Measurements from ENCODE around the gene TLCD1. TPM values are rescaled to one million over a fixed set of nuclear protein-coding genes. Genes with fewer than 3 reads are reported as not detected.

The TLCD1 gene
- total RNA-seq, 1 donor from 2014 or later = 2.4 TPM

GRCh38 chr17:28733346-28733745, 7.3 kb upstream of the TLCD1 start:
- TF ChIP-seq CTCF (IDR thresholded peaks at IDR 0.05; ENCODE audit: unreplicated experiment) = no peak
- Mint-ChIP-seq H3K27ac (ENCODE audit: unreplicated experiment) (no peak overlapping the region), H3K4me3 (ENCODE audit: unreplicated experiment) (no peak overlapping the region), H3K9me3 (ENCODE audit: unreplicated experiment) (no peaks in the 10 kb centered on the region), H3K36me3 (ENCODE audit: low read depth, unreplicated experiment) (peaks cover 4% of the 10 kb centered on the region), H3K4me1 (ENCODE audit: unreplicated experiment) (no peaks in the 10 kb centered on the region), H3K27me3 (ENCODE audit: unreplicated experiment) (peaks cover 9% of the 10 kb centered on the region)
- DNase-seq (ENCODE audit: low spot score) = no peak

- no peak for DNase-seq (ENCODE audit: low spot score)
- Mint-ChIP-seq H3K27ac (ENCODE audit: unreplicated experiment) (peak overlapping the region; percentile 20), H3K27me3 (ENCODE audit: unreplicated experiment) (peaks cover 22% of the 10 kb centered on the region), H3K4me1 (ENCODE audit: unreplicated experiment) (peaks cover 7% of the 10 kb centered on the region), H3K4me3 (ENCODE audit: unreplicated experiment) (peak overlapping the region; percentile 72), H3K36me3 (ENCODE audit: low read depth, unreplicated experiment) (peaks cover 6% of the 10 kb centered on the region), H3K9me3 (ENCODE audit: unreplicated experiment) (no peaks in the 10 kb centered on the region)
- TF ChIP-seq CTCF (IDR thresholded peaks at IDR 0.05; ENCODE audit: unreplicated experiment) = no peak
Measured at GRCh38 chr17:28729950-28730330, 3.9 kb upstream of the TLCD1 start.

- TF ChIP-seq CTCF (IDR thresholded peaks at IDR 0.05; ENCODE audit: unreplicated experiment) = no peak
- H3K27me3 Mint-ChIP-seq (ENCODE audit: unreplicated experiment) = peaks cover 21% of the 10 kb centered on the region
- peaks cover 16% of the 10 kb centered on the region for H3K4me1 Mint-ChIP-seq (ENCODE audit: unreplicated experiment)
- peaks cover 18% of the 10 kb centered on the region for H3K36me3 Mint-ChIP-seq (ENCODE audit: low read depth, unreplicated experiment)
- peak; percentile 94 for DNase-seq (ENCODE audit: low spot score)
- H3K27ac Mint-ChIP-seq (ENCODE audit: unreplicated experiment) = peak within 1 kb of the TSS; percentile 61
- no peaks in the 10 kb centered on the region for H3K9me3 Mint-ChIP-seq (ENCODE audit: unreplicated experiment)
- peak within 1 kb of the TSS; percentile 93 for H3K4me3 Mint-ChIP-seq (ENCODE audit: unreplicated experiment)
Measured at GRCh38 chr17:28728364-28729200, 2.5 kb upstream of the TLCD1 start, which contains the start of gene NEK8. NEK8 (plus strand) TSS chr17:28728788; CDS start chr17:28728814, 26 bp downstream.

- peak overlapping the region; percentile 93 for H3K4me3 Mint-ChIP-seq (ENCODE audit: unreplicated experiment)
- H3K4me1 Mint-ChIP-seq (ENCODE audit: unreplicated experiment) = peaks cover 21% of the 10 kb centered on the region
- peak; percentile 94 for TF ChIP-seq CTCF (IDR thresholded peaks at IDR 0.05; ENCODE audit: unreplicated experiment)
- DNase-seq (ENCODE audit: low spot score) = peak; percentile 98
- peaks cover 21% of the 10 kb centered on the region for H3K27me3 Mint-ChIP-seq (ENCODE audit: unreplicated experiment)
- no peak overlapping the region for H3K27ac Mint-ChIP-seq (ENCODE audit: unreplicated experiment)
- no peaks in the 10 kb centered on the region for H3K9me3 Mint-ChIP-seq (ENCODE audit: unreplicated experiment)
- H3K36me3 Mint-ChIP-seq (ENCODE audit: low read depth, unreplicated experiment) = peaks cover 28% of the 10 kb centered on the region
Measured at GRCh38 chr17:28726627-28727491, 826 bp upstream of the TLCD1 start.

Measured in endothelial cell (in vitro differentiated cells).